ENCODE results near the gene CTNNA1.

Gene CTNNA1

GRCh38 chr5:138981586-138981985, 228.4 kb downstream of the CTNNA1 start:
- H3K4me3 ChIP-seq (ENCODE audit: low read depth, low read length), result no peak overlapping the region
- no peak for TF ChIP-seq CTCF (IDR thresholded peaks at IDR 0.05; ENCODE audit: control insufficient read depth, extremely low read depth, insufficient read depth)
- no peak for DNase-seq (ENCODE audit: low read depth)

GRCh38 chr5:138983984-138984383, 230.8 kb downstream of the CTNNA1 start:
- no peak for TF ChIP-seq CTCF (IDR thresholded peaks at IDR 0.05; ENCODE audit: control insufficient read depth, extremely low read depth, insufficient read depth)
- no peak overlapping the region for H3K4me3 ChIP-seq (ENCODE audit: low read depth, low read length)
- no peak for DNase-seq (ENCODE audit: low read depth)

Data from LNCaP clone FGC (cell line).